Effector memory CD4-positive, alpha-beta T cell (primary cell): ENCODE data around the gene AVPR2.

ENCODE experiments used
- DNase-seq, 3 donors: peaks; one replicate each; pipeline ENCODE4 v3.0.0-alpha.2; 2020
- H3K27ac ChIP-seq: 2 replicates; pipeline ENCODE4 v1.7.0; 2013; ENCODE audit warnings: mild to moderate bottlenecking, low read length, moderate library complexity; ENCODE audit not compliant: insufficient read depth, poor library complexity, severe bottlenecking
- H3K27me3 ChIP-seq: replicated peaks from 2 replicates; pipeline ENCODE4 v1.7.0; 2013; ENCODE audit warnings: mild to moderate bottlenecking, low read length; ENCODE audit not compliant: insufficient read depth, control insufficient read depth, poor library complexity, severe bottlenecking
- H3K36me3 ChIP-seq: 2 replicates; pipeline ENCODE4 v1.7.0; 2013; ENCODE audit warnings: mild to moderate bottlenecking, low read length, moderate library complexity; ENCODE audit not compliant: control insufficient read depth, insufficient read depth
- H3K4me1 ChIP-seq: 2 replicates; pipeline ENCODE4 v1.7.0; 2013; ENCODE audit warnings: low read length, mild to moderate bottlenecking; ENCODE audit not compliant: control insufficient read depth, insufficient read depth, poor library complexity, severe bottlenecking
- H3K4me3 ChIP-seq: 2 replicates; pipeline ENCODE4 v1.7.0; 2013; ENCODE audit warnings: low read length, low read depth, mild to moderate bottlenecking; ENCODE audit not compliant: insufficient read depth, poor library complexity, severe bottlenecking
- H3K9me3 ChIP-seq: 2 replicates; pipeline ENCODE4 v1.7.0; 2013; ENCODE audit warnings: mild to moderate bottlenecking, low read length, moderate library complexity; ENCODE audit not compliant: control insufficient read depth

The AVPR2 gene

DNA sequence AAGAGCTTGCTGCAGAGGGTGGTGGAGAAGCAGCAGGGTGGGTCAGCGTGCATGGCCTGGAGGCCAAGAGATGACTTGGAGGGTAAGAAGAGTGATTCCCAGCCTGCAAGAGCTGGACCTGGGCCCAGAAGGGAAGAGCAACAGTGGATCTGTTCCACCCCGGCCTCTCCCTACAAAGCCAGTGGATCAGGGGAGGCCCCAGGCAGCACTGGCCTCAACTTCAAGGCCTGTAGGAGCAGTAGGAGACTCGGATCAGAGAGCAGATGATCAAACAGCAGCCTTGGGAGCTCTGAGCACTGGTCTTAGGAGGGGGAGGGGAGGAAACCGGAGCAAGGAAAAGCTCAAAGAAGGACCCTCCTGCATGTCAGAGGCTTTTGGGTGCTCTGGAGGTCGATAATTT lies 26.1 kb upstream of the AVPR2 start:
- no peak overlapping the region for H3K4me3 ChIP-seq
- no peak for DNase-seq
- no peaks in the 10 kb centered on the region for H3K4me1 ChIP-seq
- H3K36me3 ChIP-seq, result no peaks in the 10 kb centered on the region
- H3K27me3 ChIP-seq, result peaks cover 12% of the 10 kb centered on the region
- no peak overlapping the region for H3K27ac ChIP-seq
- no peaks in the 10 kb centered on the region for H3K9me3 ChIP-seq

DNA sequence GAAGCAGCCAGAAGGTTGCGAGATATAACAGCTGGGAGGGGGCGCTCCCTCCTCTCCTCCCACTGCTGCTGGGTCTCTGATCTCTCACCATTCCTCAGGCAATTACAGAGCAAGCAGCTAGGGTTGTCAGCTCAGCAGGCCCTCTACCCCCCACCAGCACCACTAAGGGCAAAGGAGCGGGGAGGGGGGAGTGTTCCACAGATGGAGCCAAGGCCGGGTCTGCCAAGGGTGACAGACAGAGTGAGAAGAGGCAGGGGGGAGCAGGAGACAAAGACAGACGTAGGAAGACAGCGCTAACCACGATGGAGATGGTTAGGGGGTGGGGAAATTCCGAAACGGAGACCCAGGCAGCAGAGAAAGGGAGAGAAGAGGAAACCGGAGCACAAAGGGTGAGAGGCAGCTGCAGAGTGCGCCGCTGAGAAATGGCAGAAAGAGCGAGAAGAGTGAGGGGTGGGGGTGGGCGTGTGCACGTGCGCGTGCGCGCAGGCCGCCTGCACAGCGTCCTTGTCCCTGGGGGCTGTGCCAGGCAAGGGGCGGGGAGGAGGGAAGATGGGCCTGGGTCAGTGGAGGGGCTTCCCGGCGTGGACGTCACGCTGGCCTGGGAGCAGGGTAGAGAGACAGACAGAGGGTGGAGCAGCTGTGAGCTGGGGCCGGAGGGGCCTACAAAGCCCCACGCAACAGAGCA lies 25.4 kb upstream of the AVPR2 start:
- Histone ChIP-seq H3K36me3 (no peaks in the 10 kb centered on the region), H3K27me3 (peaks cover 12% of the 10 kb centered on the region), H3K9me3 (no peaks in the 10 kb centered on the region), H3K4me1 (no peaks in the 10 kb centered on the region), H3K4me3 (no peak overlapping the region), H3K27ac (no peak overlapping the region)
- DNase-seq, result no peak

DNA sequence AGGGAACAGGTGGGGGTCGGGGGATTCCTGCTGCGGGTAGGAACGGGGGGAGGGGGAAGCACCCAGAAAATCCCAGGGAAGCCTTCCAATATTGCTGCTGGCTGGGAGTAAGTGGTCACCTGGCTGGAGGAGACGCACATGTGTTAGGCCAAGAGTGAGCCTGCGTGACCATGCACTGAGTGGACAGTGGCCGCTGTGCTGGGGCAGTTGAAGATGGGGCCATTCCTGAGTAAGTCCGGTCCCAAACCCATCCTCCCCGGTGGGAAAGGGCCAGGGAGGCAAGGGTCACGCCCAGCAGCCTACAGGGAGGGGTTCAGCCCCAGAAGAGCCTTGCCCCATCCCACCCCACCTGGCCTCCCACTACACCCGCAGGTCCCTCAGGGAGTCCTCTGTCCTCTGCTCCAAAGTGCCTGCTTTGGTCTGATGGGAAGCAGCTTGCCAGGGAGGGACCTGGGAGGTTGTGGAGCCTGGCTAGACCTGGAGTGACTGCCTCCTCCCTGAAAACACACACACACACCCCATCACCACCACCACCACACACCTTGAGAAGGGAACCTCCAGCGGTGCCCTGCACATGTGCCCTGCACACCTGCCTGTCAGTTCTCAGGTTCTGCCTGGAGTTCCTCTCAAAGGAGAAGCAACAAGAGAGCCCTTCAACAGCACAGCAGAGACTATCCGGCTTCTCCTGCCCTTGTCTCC lies 24.6 kb upstream of the AVPR2 start:
- Histone ChIP-seq H3K27me3 (peaks cover 13% of the 10 kb centered on the region), H3K4me3 (no peak overlapping the region), H3K36me3 (no peaks in the 10 kb centered on the region), H3K4me1 (peaks cover 2% of the 10 kb centered on the region), H3K9me3 (no peaks in the 10 kb centered on the region), H3K27ac (no peak overlapping the region)
- no peak for DNase-seq

DNA sequence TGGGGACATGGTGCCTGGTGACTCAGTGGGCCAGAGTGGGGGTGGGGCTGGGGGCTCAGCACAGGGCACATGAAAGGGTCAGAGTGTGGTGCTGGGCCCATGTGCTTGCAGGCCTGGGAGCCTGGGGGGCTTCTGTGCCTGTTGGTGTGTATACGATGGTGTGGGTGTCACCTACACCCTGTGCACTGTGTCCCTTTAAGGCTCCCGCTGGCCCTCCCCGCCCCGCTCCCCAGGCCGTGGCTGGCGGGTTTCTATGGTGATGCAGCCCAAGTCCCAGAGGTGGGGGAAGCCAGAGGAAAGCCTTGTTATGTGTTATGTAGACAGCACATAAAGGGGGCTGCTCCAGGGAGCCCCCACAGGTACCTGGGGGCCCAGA lies 24.0 kb upstream of the AVPR2 start:
- H3K4me3 ChIP-seq, result no peak overlapping the region
- H3K4me1 ChIP-seq, result peaks cover 7% of the 10 kb centered on the region
- peaks cover 16% of the 10 kb centered on the region for H3K27me3 ChIP-seq
- H3K36me3 ChIP-seq, result no peaks in the 10 kb centered on the region
- no peaks in the 10 kb centered on the region for H3K9me3 ChIP-seq
- DNase-seq, result no peak
- H3K27ac ChIP-seq, result no peak overlapping the region

DNA sequence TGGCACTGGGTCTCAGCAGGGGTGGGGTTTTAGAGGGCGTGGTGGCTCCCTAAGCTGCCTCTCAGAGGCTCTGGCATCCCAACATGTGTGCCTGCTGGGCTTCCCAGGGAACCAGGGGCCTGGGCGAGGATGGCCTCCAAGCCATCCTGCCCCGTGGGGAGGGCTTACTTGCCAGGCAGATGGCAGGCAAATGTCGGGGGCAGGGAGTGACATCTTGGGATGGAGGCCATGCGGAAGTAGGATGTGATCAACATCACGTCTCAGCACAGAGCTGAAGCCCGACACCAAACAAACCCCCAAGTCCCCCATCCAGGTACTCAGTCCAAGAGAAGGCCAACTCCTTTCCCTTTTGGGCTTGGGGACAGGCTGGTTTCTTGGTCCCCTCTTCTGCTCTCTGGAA lies 23.2 kb upstream of the AVPR2 start:
- DNase-seq, result no peak
- no peak overlapping the region for H3K4me3 ChIP-seq
- no peak overlapping the region for H3K27ac ChIP-seq
- no peaks in the 10 kb centered on the region for H3K9me3 ChIP-seq
- H3K27me3 ChIP-seq, result peaks cover 12% of the 10 kb centered on the region
- peaks cover 8% of the 10 kb centered on the region for H3K4me1 ChIP-seq
- no peaks in the 10 kb centered on the region for H3K36me3 ChIP-seq

DNA sequence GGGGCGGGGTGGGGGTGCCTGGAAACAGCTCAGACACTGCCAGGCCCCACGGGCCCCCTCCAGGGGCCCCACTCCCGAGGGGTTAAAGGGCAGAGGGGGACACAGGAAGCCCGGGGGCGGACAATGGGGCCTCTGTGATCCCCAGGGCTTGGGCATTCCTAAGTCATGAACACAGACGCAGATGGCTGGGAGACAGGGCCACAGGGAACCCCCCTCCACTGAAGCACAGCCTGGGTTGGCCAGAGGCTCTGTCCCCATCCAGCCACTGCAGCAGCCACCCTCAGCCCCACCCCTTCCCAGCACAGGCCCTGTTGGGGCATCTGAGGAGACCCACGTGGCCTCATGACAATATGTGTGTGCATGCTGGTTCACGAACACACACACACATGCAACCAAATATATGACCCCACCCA lies 22.4 kb upstream of the AVPR2 start:
- no peak overlapping the region for H3K4me3 ChIP-seq
- no peaks in the 10 kb centered on the region for H3K9me3 ChIP-seq
- no peak overlapping the region for H3K27ac ChIP-seq
- H3K4me1 ChIP-seq, result peaks cover 8% of the 10 kb centered on the region
- H3K27me3 ChIP-seq, result peaks cover 12% of the 10 kb centered on the region
- no peaks in the 10 kb centered on the region for H3K36me3 ChIP-seq
- DNase-seq, result no peak

DNA sequence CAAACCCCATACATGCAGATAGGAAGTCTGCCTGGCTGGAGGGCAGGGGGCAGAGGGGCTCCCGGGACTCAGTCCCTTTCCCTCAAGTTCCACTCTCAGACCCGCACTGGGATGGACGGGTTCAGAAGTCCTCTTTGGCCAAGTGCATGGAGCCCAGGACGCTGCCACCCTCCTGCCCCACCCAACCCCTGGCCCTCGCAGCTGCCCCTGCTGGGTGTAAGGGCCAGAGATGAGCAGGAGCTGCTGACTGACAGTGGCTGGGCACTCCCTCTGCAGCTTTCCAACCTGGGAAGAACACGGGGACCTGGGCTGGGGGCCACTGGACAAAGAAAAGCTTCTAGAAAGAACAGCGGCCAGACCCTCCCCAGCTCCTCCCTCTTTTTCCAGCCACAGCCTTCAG lies 21.9 kb upstream of the AVPR2 start:
- Histone ChIP-seq H3K9me3 (no peaks in the 10 kb centered on the region), H3K27ac (no peak overlapping the region)

DNA sequence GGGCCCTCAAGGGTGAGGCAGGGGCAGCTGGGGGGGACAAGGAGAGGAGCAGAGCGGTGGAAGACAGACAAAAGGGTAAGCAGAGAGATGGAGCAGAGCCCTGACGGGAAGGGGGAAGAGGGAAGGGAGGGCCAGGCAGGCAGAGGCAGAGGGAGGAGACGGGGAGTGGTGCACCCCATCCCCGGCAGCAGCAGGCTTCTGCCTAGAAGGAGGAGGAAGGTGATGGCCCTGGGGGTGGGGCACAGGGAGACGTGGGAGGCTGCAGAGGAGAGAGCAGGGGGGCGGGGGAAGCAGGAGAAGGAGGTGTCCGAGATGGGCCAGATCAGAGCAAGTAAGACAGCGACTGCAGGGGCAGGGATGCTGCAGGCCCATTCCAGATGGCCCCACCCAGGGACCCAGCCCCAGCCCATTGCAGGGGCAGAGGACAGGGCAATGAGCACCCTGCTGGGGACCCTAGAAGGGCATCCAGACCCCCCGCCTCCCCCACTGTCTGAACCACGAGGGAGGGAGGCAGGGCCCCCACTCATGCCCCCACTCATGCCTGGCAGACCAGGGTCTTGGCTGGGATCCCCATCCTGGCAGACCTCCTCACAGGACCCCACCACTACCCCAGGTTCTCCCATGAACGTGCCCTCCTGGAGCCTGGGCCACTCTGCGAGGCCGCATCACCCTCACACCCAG lies 21.2 kb upstream of the AVPR2 start:
- Histone ChIP-seq H3K9me3 (no peaks in the 10 kb centered on the region), H3K4me1 (peaks cover 8% of the 10 kb centered on the region), H3K27ac (no peak overlapping the region), H3K4me3 (no peak overlapping the region), H3K36me3 (no peaks in the 10 kb centered on the region), H3K27me3 (peaks cover 12% of the 10 kb centered on the region)
- DNase-seq, result no peak

More for the DNA sequence above, 21.9 kb upstream of the AVPR2 start:
- Histone ChIP-seq H3K4me1 (peaks cover 8% of the 10 kb centered on the region), H3K36me3 (no peaks in the 10 kb centered on the region), H3K27me3 (peaks cover 12% of the 10 kb centered on the region), H3K4me3 (no peak overlapping the region)
- DNase-seq, result no peak

DNA sequence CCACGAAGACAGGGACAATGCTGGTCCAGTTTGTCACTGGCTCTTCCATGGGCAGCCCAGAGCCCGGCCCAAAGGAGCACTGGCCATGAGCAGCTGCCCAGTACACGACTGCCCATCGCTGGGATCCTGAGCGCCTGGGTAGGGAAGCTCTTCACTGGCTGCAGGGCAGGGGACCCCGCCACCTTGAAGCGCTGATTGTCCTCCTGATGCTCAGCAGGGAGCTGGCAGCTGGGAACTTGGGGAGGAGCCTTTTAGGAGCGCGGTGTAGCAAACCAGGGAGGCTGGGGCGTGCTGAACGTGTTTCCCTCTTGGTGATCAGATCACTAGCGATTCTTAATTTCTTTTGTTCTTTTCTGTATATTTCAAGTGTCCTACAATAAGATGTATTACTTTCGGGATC lies 20.3 kb upstream of the AVPR2 start:
- no peaks in the 10 kb centered on the region for H3K9me3 ChIP-seq
- H3K36me3 ChIP-seq, result no peaks in the 10 kb centered on the region
- no peak overlapping the region for H3K27ac ChIP-seq
- H3K4me1 ChIP-seq, result peaks cover 8% of the 10 kb centered on the region
- peaks cover 12% of the 10 kb centered on the region for H3K27me3 ChIP-seq
- no peak overlapping the region for H3K4me3 ChIP-seq
- no peak for DNase-seq

DNA sequence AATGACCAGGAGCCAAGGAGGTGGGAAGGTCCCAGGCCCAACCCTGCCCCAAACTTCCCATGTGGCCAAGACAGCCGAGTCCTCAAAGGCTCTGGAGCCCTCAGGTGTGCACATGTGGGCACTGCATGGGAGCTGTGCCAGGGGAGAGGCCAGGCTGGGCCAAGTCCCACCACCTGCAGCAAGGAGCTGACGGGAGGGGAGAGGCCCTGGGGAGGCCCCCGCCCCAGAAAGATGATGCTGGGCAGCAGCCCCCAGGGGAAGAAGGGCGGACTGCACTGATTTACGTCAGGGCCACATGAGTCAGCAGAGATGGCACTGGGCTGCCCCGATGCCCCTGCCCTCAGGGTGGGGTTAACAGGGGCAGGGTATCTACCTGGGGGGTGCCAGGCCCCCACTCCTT lies 19.9 kb upstream of the AVPR2 start:
- Histone ChIP-seq H3K27me3 (peaks cover 12% of the 10 kb centered on the region), H3K27ac (no peak overlapping the region), H3K4me3 (no peak overlapping the region), H3K4me1 (peaks cover 8% of the 10 kb centered on the region), H3K36me3 (no peaks in the 10 kb centered on the region), H3K9me3 (no peaks in the 10 kb centered on the region)
- DNase-seq, result no peak
